Parathyroid adenoma (tissue), 2 donors: ENCODE data around the gene FBXL2.

ENCODE experiments used
- H2AFZ ChIP-seq: fragments of 300-600 bp; sonication (generic); one replicate; pipeline ENCODE4 v1.7.0; 2017; ENCODE audit warnings: antibody characterized with exemption, mild to moderate bottlenecking
- H3K27ac ChIP-seq: fragments of 300-600 bp; sonication (generic); one replicate; pipeline ENCODE4 v1.7.0; 2017
- H3K27me3 ChIP-seq: fragments of 300-600 bp; sonication (generic); one replicate; pipeline ENCODE4 v1.7.0; 2017; ENCODE audit warnings: low read length; ENCODE audit not compliant: control insufficient read depth, insufficient read depth
- H3K36me3 ChIP-seq: fragments of 300-600 bp; sonication (generic); one replicate; pipeline ENCODE4 v1.7.0; 2017; ENCODE audit warnings: low read length; ENCODE audit not compliant: control insufficient read depth, insufficient read depth
- H3K4me1 ChIP-seq: fragments of 300-600 bp; sonication (generic); one replicate; pipeline ENCODE4 v1.7.0; 2017; ENCODE audit warnings: control low read depth
- H3K4me2 ChIP-seq: fragments of 300-600 bp; sonication (generic); one replicate; pipeline ENCODE4 v1.7.0; 2017; ENCODE audit warnings: low read length
- H3K4me3 ChIP-seq: fragments of 300-600 bp; sonication (generic); one replicate; pipeline ENCODE4 v1.7.0; 2017; ENCODE audit warnings: low read depth, low read length
- H3K79me2 ChIP-seq: fragments of 300-600 bp; sonication (generic); one replicate; pipeline ENCODE4 v1.7.0; 2017; ENCODE audit warnings: control low read depth
- H3K9ac ChIP-seq: fragments of 300-600 bp; sonication (generic); one replicate; pipeline ENCODE4 v1.7.0; 2017; ENCODE audit warnings: mild to moderate bottlenecking
- H3K9me3 ChIP-seq: fragments of 300-600 bp; sonication (generic); one replicate; pipeline ENCODE4 v1.7.0; 2017; ENCODE audit warnings: low read length; ENCODE audit not compliant: control insufficient read depth
- TF ChIP-seq, protein P1 (sequence below): fragments of 300-600 bp; sonication (generic); IDR thresholded peaks from one replicate; pipeline ENCODE4 v1.7.0; 2017; ENCODE audit warnings: antibody characterized with exemption, mild to moderate bottlenecking
- donor health status: primary hyperparathyroidism.

Gene FBXL2

DNA sequence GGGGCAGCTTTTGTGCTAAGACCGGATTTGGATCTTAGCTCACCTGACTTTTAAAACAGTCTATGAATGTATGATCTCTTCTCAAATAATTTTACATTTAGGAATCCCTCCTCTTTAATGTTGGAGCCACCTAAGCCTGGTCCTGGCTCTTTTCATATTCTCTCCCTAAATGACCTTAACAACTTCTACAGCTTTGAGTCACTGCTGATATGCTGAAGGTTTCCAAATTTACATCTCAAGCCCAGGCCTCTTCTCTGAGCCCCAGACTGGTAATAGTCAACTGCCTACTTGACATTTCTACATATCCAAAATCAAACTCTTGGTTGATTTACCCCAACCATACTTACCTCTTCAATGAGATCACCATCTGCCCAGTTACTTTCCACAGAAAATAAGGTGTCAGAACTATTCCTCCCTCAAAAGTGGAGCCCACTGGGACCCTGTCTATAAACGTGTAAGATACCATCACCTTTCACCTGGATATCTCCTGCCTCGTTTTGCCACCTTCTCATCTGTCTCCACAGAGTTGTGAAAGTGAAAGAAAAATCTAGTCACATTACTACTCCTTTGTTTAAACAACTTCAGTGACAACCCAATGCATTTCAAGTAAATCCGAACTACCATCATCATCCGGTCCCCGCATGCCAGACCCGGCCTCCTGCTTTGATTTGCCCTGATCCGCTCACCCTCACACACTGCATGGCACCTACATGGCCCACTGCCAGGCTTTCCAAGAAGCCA lies 114.2 kb downstream of the FBXL2 start:
- Histone ChIP-seq H3K27ac (no peak overlapping the region), H3K4me3 (no peak overlapping the region), H3K9ac (no peak overlapping the region), H3K9me3 (no peaks in the 10 kb centered on the region), H3K27me3 (no peaks in the 10 kb centered on the region), H3K79me2 (no peaks in the 10 kb centered on the region), H3K36me3 (no peaks in the 10 kb centered on the region), H3K4me1 (peaks cover 2% of the 10 kb centered on the region), H2AFZ (no peak overlapping the region), H3K4me2 (no peak overlapping the region)
- TF ChIP-seq, protein P1, sequence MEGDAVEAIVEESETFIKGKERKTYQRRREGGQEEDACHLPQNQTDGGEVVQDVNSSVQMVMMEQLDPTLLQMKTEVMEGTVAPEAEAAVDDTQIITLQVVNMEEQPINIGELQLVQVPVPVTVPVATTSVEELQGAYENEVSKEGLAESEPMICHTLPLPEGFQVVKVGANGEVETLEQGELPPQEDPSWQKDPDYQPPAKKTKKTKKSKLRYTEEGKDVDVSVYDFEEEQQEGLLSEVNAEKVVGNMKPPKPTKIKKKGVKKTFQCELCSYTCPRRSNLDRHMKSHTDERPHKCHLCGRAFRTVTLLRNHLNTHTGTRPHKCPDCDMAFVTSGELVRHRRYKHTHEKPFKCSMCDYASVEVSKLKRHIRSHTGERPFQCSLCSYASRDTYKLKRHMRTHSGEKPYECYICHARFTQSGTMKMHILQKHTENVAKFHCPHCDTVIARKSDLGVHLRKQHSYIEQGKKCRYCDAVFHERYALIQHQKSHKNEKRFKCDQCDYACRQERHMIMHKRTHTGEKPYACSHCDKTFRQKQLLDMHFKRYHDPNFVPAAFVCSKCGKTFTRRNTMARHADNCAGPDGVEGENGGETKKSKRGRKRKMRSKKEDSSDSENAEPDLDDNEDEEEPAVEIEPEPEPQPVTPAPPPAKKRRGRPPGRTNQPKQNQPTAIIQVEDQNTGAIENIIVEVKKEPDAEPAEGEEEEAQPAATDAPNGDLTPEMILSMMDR = no peak

DNA sequence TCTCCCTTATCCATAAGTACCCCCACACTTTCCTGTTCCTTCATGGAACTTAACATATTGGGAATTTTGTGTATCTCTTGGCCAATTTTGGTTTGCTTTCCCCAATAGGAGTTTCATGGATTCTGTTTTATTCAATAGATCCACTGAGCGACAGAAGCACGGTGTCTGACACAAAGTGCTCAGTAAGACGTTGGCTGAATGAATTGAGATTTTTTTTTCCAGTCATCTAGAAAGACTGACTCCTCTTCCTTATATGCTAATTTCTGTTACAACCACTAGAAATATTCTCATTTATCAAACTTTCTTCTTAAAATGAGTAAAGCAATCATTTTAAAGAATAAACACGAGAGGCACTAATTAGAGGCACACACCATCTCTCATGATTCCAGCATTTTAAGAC lies 114.9 kb downstream of the FBXL2 start:
- Histone ChIP-seq H3K4me1 (peaks cover 2% of the 10 kb centered on the region), H3K79me2 (no peaks in the 10 kb centered on the region), H3K9me3 (no peaks in the 10 kb centered on the region), H3K9ac (no peak overlapping the region), H3K27ac (no peak overlapping the region), H3K27me3 (no peaks in the 10 kb centered on the region), H3K36me3 (no peaks in the 10 kb centered on the region), H3K4me2 (no peak overlapping the region), H3K4me3 (no peak overlapping the region), H2AFZ (no peak overlapping the region)
- TF ChIP-seq, protein P1 = no peak

DNA sequence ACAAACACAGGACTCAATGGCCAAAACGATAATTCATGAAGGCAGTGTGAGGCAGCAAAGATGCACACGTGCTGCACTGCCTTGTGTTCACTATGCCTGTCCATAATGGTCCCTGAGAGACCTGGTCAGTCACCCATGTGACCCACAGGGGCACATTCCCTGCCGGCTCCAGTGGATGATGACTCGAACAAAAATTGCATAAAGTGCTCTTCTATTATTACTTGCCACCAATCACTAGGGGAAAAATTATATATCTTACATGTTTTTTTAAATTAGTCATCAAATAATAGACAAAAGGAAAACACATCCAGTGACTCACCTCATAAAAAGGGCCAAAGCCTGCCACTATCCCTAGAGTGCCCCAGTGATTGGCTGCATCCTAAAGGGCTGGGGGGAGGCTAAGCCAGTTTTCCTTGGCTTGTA lies 115.5 kb downstream of the FBXL2 start:
- H3K27ac ChIP-seq = no peak overlapping the region
- no peaks in the 10 kb centered on the region for H3K9me3 ChIP-seq
- no peak overlapping the region for H3K4me3 ChIP-seq
- peaks cover 2% of the 10 kb centered on the region for H3K4me1 ChIP-seq
- H3K9ac ChIP-seq = no peak overlapping the region
- no peak overlapping the region for H3K4me2 ChIP-seq
- TF ChIP-seq, protein P1 = no peak
- H3K36me3 ChIP-seq = no peaks in the 10 kb centered on the region
- H2AFZ ChIP-seq = no peak overlapping the region
- H3K79me2 ChIP-seq = no peaks in the 10 kb centered on the region
- no peaks in the 10 kb centered on the region for H3K27me3 ChIP-seq

GRCh38 chr3:33394403-33395054 lies 117.3 kb downstream of the FBXL2 start:
- Histone ChIP-seq H3K27ac (no peak overlapping the region), H3K9ac (no peak overlapping the region), H2AFZ (no peak overlapping the region), H3K27me3 (no peaks in the 10 kb centered on the region), H3K36me3 (no peaks in the 10 kb centered on the region), H3K4me3 (no peak overlapping the region), H3K4me1 (peaks cover 2% of the 10 kb centered on the region), H3K4me2 (no peak overlapping the region), H3K9me3 (no peaks in the 10 kb centered on the region), H3K79me2 (no peaks in the 10 kb centered on the region)
- TF ChIP-seq, protein P1 = no peak

GRCh38 chr3:33395900-33396299 lies 118.7 kb downstream of the FBXL2 start:
- H3K27ac ChIP-seq = no peak overlapping the region
- H3K79me2 ChIP-seq = no peaks in the 10 kb centered on the region
- no peak overlapping the region for H2AFZ ChIP-seq
- TF ChIP-seq, protein P1 = no peak
- H3K4me1 ChIP-seq = no peaks in the 10 kb centered on the region
- no peak overlapping the region for H3K4me2 ChIP-seq
- H3K9me3 ChIP-seq = no peaks in the 10 kb centered on the region
- no peak overlapping the region for H3K9ac ChIP-seq
- no peaks in the 10 kb centered on the region for H3K27me3 ChIP-seq
- no peak overlapping the region for H3K4me3 ChIP-seq
- no peaks in the 10 kb centered on the region for H3K36me3 ChIP-seq
